GM21576 (cell line): Measurements from ENCODE around the gene SCGB1C2.

ENCODE experiments used
- ATAC-seq: cut with Tn5 transposase; IDR thresholded peaks from one replicate; pipeline ENCODE4 v1.9.1; 2021; ENCODE audit warnings: mild to moderate bottlenecking, moderate library complexity; ENCODE audit not compliant: unreplicated experiment

Gene SCGB1C2

GRCh38 chr17:170130-170670 is 32.8 kb downstream of the SCGB1C2 start:
- no peak for ATAC-seq

GRCh38 chr17:171871-172270 is 34.5 kb downstream of the SCGB1C2 start:
- no peak for ATAC-seq

GRCh38 chr17:172401-172800 is 35.0 kb downstream of the SCGB1C2 start:
- no peak for ATAC-seq

- ATAC-seq: no peak
Measured at GRCh38 chr17:173166-173911, 36.0 kb downstream of the SCGB1C2 start.

GRCh38 chr17:177155-177554 is 39.8 kb downstream of the SCGB1C2 start:
- ATAC-seq: no peak

GRCh38 chr17:177762-178161 is 40.4 kb downstream of the SCGB1C2 start:
- ATAC-seq: no peak

- ATAC-seq: no peak
Measured at GRCh38 chr17:178292-179065, 41.1 kb downstream of the SCGB1C2 start.

GRCh38 chr17:179066-179432 is 41.7 kb downstream of the SCGB1C2 start:
- no peak for ATAC-seq

- no peak for ATAC-seq
Measured at GRCh38 chr17:179781-180380, 42.5 kb downstream of the SCGB1C2 start.

GRCh38 chr17:180381-181244 is 43.2 kb downstream of the SCGB1C2 start:
- no peak for ATAC-seq

- no peak for ATAC-seq
Measured at GRCh38 chr17:181245-182049, 44.1 kb downstream of the SCGB1C2 start, which contains the start of gene DOC2B. DOC2B (minus strand) TSS chr17:181650; CDS start chr17:181479, 171 bp downstream.

GRCh38 chr17:182050-182751 is 44.8 kb downstream of the SCGB1C2 start:
- ATAC-seq: no peak

GRCh38 chr17:183021-183420 is 45.7 kb downstream of the SCGB1C2 start:
- ATAC-seq: no peak

- no peak for ATAC-seq
Measured at GRCh38 chr17:185445-186138, 48.2 kb downstream of the SCGB1C2 start.

- no peak for ATAC-seq
Measured at GRCh38 chr17:187130-187529, 49.8 kb downstream of the SCGB1C2 start.
